ENCODE data around the gene SAMD3. TPM values are rescaled to one million over a fixed set of nuclear protein-coding genes. Genes with fewer than 3 reads are reported as not detected.
"Not testable (repeated sequence)": the region's sequence is repeated elsewhere in the genome, so short reads cannot be mapped to it uniquely, and the experiment has no call there.

SAMD3 gene
- total RNA-seq, 1 donor from 2014 or later, result 72.3 TPM

DNA sequence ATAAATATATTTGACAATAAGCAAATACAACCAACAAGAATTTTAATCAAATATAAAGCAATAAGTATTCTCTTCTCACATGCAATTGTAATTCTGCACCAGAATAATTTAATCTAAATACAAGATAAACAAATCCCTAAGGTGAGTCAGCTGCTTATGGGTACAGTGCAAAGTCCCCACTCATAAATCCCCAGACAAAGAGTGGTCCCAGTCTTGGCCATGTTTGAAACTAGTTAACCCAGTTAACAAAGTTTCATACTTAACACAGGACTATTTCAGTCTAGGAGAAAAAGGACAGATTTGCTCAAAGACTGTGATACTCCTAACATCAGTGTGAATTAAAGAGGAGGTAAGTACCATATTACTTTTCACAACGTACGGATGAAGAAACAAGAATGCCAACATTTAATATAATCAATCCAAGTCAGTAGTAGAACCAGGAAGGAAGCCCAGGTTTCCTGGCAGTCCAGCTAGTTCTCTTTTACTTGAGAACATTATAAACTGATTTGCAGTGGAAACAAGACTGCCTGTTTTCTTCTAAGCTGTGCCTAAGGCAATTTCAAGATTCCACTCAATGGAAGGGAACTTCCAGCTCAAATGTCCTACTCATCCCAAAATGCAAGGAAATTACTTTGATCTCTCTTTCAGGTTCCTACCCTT, 10.4 kb downstream of the SAMD3 start:
- intact Hi-C loops (cut with micrococcal nuclease), result no loop called here

DNA sequence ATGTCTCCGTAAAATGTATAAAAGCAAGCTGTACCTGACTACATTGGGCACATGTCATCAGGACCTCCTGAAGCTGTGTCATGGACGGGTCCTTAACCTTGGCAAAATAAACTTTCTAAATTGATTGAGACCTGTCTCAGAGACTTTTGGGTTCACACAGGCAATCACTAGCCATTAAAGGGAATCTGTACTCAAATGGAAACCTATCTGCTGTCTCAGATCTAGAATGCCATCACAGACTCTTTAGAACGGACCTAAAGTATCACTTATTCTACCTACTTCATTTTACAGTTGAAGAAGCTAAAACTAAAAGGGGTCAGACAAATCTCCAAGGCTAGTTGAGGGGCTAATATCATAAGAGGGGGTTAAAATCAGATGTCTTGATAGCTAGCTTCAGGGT, 11.1 kb downstream of the SAMD3 start:
- intact Hi-C loops (cut with micrococcal nuclease), result no loop called here

DNA sequence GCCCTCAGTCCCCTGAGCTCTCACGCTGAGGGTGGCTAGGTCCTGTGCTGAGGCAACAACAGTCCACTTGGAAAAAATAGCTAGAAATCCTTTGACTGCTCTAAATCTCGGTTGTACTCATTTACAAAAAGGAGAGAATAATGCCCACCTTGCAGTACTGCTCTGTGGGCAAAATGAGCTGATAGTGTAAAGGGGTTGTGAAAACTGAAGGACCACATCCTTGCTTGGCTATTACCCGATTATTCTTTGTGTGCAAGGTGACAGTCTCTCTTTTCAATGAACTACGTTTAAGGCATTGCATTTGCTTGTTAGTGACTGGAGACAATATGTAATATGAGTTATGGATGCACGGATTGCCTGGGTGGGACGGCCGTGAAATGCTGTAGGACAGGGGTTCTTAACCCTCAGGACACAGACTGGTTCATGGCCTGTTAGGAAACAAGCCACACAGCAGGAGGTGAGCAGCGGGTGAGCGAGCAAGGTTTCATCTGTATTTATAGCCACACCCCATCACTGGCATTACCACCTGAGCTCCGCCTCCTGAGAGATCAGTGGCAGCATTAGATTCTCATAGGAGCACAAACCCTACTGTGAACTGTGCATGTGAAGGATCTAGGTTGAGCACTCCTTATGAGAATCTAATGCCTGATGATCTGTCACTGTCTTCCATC, 14.6 kb downstream of the SAMD3 start:
- intact Hi-C loops (cut with micrococcal nuclease), result no loop called here

DNA sequence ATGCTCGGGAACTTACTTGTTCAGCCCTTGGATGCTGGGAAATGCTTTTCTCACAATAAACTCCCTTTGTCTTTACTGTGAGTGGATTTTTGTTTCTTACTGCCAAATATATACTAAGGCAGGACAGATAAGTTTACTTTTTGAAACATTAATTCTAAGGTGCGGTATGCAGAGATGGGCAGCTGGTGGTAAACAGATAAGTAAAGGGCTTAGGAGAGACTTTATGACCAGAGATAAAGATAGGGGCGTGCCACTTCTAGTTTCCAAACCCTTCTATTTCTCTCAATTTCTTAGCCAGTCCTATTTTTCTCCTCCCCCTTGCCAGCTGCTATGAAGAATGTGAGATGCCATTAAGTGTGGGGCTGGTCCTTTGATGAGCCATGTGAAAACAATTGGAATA, 16.3 kb downstream of the SAMD3 start:
- intact Hi-C loops (cut with micrococcal nuclease), result no loop called here

DNA sequence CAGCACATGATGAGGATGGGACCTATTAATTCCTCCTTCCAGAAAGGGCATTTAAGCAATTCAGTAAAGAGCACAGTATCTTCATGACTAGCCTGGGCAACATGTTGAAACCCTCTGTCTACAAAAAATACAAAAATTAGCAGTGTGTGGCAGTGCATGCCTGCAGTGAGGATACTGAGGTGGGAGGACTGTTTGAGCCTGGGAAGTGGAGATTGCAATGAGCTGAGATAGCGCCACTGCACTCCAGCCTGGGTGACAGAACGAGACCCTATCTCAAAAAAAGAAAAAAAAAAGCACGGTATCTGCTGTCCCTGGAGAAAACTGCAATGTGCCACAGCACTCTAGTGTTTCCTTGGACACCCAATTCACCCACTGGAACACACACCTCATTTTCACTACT, 18.4 kb downstream of the SAMD3 start:
- intact Hi-C loops (cut with micrococcal nuclease), result no loop called here

DNA sequence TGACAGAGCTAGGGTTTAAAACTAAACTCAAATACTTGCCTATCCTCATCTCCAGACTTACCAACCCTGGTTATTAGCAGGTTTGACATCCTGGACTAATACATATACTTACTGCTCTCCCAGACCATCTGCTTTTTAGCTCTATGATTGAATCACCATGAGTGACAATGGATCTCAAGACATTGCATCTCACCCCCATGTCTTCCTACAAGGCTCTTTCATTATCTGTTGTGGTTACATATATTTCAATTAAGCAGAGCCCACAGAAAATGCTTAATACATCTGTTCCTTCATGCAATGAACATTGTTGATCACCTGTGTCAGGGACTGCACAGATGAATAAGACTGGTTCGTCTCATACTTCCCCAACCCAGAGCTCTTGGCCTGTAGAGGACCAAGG, 19.4 kb downstream of the SAMD3 start:
- intact Hi-C loops (cut with micrococcal nuclease), result no loop called here

DNA sequence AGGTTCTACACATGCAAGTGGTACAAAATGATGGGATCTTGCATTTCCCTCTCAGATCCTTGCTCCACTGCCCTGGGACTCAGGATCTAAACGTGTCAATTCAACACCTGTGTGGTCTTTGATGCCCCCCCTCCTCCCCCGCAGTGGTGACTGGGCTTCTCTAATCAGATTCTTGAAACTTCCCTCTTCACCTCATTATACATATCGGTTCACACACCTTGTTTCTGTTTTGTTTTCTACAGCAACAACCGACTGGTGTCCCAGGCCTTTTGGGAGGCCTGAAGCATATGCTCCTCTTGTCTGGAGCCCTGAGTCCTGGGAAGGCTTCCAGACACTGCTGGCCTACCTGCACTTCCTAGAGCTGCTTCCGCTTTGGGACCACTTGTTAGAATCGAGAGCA, 20.0 kb downstream of the SAMD3 start:
- intact Hi-C loops (cut with micrococcal nuclease), result no loop called here

DNA sequence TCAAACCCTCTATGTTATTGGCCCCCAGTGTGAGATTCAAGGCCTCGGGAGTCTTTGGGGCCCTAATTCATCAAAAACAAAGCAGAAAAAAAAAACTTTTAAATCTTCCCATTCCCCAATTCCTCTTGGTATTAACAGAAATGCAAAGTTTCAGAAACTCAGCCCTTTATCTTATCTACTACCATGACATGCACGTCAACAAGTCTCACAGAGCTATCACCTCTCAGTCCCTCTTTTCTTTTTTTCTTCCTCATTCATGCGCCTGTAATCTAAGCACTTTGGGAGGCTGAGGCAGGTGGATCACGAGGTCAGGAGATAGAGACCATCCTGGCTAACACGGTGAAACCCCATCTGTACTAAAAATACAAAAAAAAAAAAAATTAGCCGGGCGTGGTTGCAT, 22.7 kb downstream of the SAMD3 start:
- intact Hi-C loops (cut with micrococcal nuclease), result no loop called here

DNA sequence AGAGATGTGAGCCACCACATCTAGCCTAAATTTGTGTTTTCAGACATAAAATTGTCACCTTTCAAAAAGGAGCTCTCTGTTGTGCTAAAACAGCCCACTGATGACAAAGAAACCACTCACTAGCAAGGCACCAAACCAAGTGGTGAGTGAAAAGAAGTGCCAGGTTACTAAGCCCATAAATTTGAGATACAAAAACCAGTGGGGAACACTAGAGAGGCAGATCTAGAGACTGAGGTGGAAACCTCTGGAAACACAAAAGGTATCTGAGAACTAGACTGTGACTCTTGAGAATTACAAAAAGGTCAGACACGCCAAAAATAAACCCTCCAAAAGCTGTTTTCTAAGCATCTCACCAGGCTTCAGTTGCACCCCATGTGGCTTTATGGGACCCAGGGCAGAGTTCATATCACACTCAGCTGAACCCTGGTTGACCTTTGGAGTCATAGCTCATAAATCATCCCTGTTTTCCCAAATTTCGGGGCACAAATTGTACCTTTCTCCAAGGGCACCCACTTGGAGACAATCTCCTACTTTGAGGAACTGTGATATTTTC, 24.2 kb downstream of the SAMD3 start:
- intact Hi-C loops (cut with micrococcal nuclease), result no loop called here

DNA sequence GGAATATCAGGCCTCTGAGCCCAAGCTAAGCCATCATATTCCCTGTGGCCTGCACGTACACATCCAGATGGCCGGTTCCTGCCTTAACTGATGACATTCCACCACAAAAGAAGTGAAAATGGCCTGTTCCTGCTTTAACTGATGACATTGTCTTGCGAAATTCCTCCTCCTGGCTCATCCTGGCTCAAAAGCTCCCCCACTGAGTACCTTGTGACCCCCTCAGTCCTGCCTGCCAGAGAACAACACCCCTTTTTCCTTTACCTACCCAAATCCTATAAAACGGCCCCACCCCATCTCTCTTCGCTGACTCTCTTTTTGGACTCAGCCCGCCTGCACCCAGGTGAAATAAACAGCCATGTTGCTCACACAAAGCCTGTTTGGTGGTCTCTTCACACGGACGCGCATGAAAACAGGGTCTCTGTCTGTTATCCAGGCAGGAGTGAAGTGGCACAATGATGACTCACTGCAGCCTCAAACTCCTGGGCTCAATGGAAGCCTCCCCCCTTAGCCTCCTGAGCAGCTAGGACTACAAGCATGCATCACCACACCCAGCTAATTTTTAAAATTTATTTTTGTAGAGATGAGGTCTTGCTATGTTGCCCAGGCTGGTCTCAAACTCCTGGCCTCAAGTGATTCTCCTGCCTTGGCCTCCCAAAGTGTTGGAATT, 24.8 kb downstream of the SAMD3 start:
- intact Hi-C loops (cut with micrococcal nuclease), result not testable (repeated sequence)

DNA sequence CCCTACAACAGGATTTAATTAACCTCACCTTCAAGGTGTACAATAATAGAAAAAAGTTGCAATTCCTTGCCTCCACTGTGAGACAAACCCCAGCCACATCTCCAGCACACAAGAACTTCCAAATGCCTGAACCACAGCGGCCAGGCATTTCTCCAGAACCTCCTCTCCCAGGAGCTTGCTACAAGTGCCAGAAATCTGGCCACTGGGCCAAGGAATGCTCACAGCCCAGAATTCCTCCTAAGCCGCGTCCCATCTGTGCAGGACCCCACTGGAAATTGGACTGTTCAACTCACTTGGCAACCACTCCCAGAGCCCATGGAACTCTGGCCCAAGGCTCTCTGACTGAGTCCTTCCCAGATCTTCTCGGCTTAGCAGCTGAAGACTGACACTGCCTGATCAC, 28.3 kb downstream of the SAMD3 start:
- intact Hi-C loops (cut with micrococcal nuclease), result not testable (repeated sequence)

DNA sequence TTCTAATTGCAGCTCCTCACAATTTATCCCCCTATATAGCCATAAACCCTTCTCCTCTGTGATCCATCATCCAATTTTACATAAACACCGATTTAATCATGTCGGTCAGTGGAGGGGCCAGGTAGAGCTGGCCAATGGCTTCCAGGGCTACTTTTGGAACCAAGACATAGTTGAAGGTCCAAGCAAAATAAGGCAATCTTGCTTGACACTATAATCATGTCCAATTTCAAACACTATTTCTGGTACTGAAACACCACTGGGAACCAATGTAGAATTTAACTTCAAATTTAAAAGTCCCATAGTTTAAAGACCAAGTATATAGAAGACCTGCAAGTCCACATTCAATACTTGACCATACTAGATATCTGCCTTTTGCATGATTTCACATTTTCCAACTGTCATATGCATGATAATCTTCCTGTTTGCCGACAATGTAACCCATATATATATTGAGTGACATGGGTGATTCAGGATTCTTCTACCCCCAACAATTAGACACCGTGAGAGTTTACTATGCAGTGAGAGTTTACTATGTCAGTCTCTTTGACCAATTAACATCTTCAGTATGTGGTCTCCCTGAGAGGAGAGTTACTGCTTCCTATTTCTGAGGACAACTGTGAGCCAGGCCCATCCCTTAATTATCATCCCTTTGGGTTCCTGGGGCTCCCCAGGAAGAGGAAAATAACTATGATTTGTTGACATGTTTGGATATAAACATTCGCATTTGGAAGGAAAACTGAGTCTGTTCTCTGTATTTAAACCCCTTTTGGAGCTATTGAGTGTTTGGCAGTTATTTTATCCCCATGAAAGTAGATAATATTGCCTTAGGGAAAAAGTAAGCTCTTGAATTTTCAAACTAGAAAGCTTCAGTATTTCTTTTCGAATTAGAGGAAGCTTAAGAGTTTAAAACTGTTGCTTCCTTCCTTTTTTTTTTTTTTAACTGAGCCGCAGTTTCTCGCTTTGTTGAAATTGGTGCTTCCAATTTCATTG, 31.8 kb downstream of the SAMD3 start:
- intact Hi-C loops (cut with micrococcal nuclease), result no loop called here

DNA sequence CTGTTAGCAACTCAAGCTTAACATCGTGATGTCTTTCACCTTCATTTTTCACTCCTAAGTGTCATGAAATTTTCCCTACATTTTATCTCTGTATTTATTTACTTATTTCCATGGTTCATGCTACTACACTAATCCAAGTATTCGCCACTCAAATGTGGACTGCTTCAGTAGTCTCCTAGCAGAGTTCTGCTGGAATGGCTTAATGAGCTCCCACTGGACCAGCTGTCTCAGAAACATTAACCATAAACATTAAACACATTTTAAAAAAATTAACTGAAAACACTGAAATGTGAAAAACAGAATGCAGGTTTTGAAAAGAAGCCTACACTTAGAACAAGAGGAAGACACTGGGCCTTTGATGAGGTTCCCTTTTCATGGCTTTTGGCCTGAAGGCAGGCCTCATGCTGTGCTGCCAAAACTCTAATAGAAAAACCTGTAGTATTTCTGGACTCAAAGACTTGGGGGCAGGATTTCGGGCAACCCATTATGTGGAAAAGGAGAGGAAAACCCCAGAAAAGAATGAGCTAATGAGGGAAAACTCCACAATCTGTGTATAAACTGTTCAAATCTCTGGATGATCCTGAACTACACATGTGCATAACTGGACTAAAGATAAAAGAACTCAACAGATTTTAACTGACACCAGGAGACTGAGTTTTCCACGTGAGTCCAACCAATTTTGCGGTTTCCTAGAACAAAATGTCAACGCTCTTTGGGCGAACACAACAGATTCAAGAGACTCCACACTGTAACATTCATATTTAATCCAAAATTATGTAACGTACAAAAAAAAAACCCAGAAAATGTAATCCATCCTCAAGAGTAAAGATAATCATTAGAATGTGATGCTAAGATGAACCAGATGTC, 33.0 kb downstream of the SAMD3 start:
- intact Hi-C loops (cut with micrococcal nuclease), result no loop called here

DNA sequence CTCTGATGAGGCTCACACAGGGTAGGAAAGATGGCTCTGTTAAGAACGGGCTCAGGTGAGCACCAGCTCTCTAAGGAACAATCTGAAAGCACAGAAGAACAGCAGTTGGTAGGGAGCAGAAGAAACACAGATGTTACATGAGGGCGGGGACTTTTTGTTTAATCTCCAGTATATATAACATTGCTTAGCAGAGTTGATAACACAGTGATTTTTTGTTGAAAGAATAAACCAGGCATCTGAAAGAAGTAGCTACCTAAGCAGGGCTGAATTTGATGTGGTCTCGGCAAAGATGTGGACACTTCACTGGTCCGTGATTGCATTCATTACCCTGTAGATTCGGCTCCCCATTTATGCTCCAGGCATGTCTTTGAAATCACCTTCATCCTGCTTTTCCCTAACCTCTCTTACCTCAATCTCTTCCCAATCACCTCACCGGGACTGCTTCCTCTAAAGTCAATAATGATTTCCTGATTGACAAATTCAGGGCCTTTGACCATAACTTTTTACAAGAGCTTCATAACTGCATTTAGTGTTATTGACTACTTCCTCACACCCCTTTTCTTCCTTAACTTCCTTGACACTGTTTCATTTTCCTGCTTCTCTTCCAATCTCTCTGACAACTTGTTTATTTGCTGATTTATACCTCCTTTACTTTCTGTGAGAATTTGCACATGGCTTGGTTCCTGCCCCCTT, 34.4 kb downstream of the SAMD3 start:
- intact Hi-C loops (cut with micrococcal nuclease), result no loop called here

DNA sequence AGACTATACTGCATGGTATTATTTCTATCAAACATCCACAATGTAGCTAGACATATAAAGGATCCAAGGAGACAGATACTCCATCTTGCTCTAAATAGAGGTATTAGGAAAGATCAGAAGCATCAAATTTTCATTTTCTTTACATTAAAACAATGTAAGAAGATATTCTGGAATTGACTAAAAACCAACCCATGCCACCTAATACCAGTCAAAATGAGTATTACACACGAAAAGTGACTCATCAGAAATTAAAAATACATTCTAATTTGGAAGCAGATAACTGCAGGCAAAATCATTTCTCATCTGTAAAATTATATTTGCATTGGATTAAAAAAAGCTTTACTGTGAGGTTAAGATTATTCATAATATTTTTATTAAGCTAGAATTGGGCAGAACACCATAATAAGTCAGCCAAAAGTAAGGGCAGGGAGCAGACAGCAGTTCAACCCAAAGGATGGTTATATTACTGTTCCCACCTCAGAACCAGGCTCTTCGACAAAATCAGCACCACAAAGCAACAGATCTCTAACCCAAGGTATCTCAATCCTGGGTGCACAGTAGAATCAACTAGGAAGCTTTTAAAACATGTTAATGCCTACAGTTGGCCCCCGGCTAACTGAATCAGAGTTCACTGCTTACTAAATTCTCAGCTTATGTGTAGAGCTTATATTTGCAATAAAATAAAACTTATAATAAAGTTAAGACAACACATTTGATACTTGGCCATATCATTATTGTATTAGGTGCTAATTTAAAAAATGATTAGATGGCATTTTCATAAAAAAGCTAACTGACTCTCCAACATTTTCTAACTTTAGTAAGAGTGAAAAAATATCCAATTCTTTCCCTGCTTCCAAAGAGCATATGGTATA, 35.2 kb downstream of the SAMD3 start:
- intact Hi-C loops (cut with micrococcal nuclease), result no loop called here

DNA sequence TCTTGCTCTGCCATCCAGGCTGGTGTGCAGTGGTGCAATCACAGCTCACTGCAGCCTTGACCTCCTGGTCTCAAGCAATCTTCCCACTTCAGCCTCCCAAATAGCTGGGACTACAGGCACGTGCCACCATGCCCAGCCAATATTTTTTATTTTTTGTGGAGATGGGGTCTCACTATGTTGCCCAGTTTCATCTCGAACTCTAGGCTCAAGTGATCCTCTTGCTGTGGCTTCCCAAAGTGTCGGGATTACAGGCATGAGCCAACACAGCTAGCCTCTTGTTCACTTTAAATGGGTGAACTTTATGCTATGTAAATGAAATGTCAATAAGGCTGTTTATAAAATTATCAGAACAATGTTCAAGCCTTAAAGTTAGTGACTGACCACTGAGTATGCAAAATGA, 37.1 kb downstream of the SAMD3 start:
- intact Hi-C loops (cut with micrococcal nuclease), result no loop called here

DNA sequence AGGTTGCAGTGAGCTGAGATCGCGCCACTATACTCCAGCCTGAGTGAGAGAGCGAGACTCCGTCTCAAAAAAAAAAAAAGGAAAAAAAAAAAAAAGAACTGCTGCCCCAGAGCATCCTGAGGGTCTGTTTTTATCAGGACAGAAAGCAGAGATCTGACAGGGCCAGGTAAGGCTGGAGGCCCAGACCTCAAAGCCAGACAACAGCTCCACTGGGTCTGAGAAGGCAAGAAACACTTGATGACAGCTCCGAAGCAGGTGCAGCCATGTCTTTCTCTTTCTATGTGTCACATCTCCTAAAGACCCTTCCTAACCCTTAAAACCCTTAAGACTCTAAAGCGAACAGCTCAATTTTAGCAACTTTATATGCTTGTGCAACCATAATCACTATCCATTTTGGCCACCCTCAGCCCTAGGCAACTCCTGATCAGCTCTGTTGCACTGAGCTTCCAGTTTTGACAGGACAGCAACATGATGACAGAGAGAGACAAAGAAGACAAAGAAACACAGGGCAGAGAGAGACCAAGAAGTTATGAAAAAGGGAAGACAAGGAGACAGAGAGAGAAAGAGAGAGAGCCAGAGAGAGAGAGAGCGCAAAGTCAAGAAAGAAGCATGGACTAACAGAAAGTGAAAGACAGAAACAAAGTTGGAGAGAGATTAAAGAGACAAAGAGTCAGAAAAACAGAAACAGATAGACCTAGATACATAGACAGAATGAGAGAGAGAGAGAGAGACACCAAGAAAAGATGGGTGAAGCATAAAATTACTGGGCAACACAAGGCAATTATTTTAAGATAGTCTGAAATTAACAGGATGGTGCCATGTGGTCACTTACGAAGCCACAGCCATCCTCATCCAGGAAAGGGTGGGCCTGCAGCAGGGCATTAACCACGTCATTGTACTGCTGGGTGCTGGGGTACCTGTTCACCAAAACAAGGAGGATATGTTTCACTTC, 39.2 kb downstream of the SAMD3 start:
- intact Hi-C loops (cut with micrococcal nuclease), result loop anchor here (1.0 to 5.0 kb wide), 4 partner anchors 39 to 106 kb away; partner anchors contain the start of gene SAMD3
